HCT116 (cell line): ENCODE results near the gene ZNF423. TPM values are rescaled to one million over a fixed set of nuclear protein-coding genes. Genes with fewer than 3 reads are reported as not detected.

ENCODE experiments used
- ATAC-seq: fragments of 200-7000 bp; cut with Tn5 transposase; 2 replicates; pipeline ENCODE4 v1.9.1; 2020; ENCODE audit warnings: mild to moderate bottlenecking, moderate library complexity
- BruUV-seq: library from RNA; stranded (reverse); fragments of 400-500 nt; replicated peaks from 2 replicates; lab custom pipeline; 2021; lab: Mats Ljungman, UMichigan
- CTCF ChIA-PET: fragments of 300-600 bp; sonication (Branson Sonifier 250); formaldehyde crosslinking; loops from one replicate; lab custom pipeline; 2021; ENCODE audit warnings: antibody characterized with exemption; lab: Charles Lee
- POLR2A ChIA-PET: fragments of 300-600, 350-600 bp; sonication (Branson Sonifier 250); formaldehyde crosslinking; loops from one replicate; lab custom pipeline; 2021; ENCODE audit warnings: antibody characterized with exemption; lab: Charles Lee
- RAD21 ChIA-PET, 2 experiments: fragments of 300-600 bp; sonication (Branson Sonifier 250); formaldehyde crosslinking; loops; one replicate each; lab custom pipeline; 2023; ENCODE audit warnings: low total read pairs in 2 of 2; ENCODE audit not compliant: uncharacterized antibody in 2 of 2, unreplicated experiment in 2 of 2, low non-redundant PET in 1 of 2; lab: Charles Lee
- DNase-seq: peaks from one replicate; pipeline ENCODE4 v3.0.0-alpha.2; 2010; ENCODE audit warnings: low read depth, low spot score
- H2AFZ ChIP-seq: fragments of 200-600 bp; shearing (Covaris generic), sonication (generic); 2 replicates; pipeline ENCODE4 v1.6.1; 2017; ENCODE audit warnings: low read depth, mixed run types, mixed read lengths, antibody characterized with exemption, low read length; ENCODE audit not compliant: poor library complexity, severe bottlenecking
- H3K27ac ChIP-seq: 2 replicates; pipeline ENCODE4 v1.5.1; 2012; ENCODE audit warnings: low read depth, low read length
- H3K27me3 ChIP-seq: fragments of 200-600 bp; sonication (generic); 2 replicates; pipeline ENCODE4 v1.6.1; 2016; ENCODE audit warnings: mixed run types, low read length, mixed read lengths; ENCODE audit not compliant: insufficient read depth
- H3K36me3 ChIP-seq, 2 experiments: fragments of 200-500 bp in 1 of 2; fragments of 200-600 bp in 1 of 2; sonication (Bioruptor generic) in 1 of 2; sonication (generic) in 1 of 2; 2 replicates each; pipeline versions ENCODE4 v1.5.1 to v1.6.1; 2014 to 2016; ENCODE audit warnings: low read length in 2 of 2, inconsistent platforms in 1 of 2, mixed read lengths in 1 of 2, mixed run types in 1 of 2; ENCODE audit not compliant: insufficient read depth in 2 of 2, control insufficient read depth in 1 of 2
- H3K4me1 ChIP-seq, 2 experiments: fragments of 200-600 bp in 1 of 2; sonication (generic) in 1 of 2; 2 replicates each; pipeline versions ENCODE4 v1.5.1 to v1.6.1; 2012 to 2017; ENCODE audit warnings: low read length in 2 of 2, inconsistent platforms in 1 of 2, mild to moderate bottlenecking in 1 of 2, mixed read lengths in 1 of 2, mixed run types in 1 of 2, moderate library complexity in 1 of 2; ENCODE audit not compliant: insufficient read depth in 2 of 2, control insufficient read depth in 1 of 2
- H3K4me2 ChIP-seq: fragments of 200-600 bp; sonication (generic); 2 replicates; pipeline ENCODE4 v1.6.1; 2017; ENCODE audit warnings: mixed run types, low read length, mixed read lengths
- H3K4me3 ChIP-seq, 2 experiments: fragments of 200-600 bp in 1 of 2; sonication (generic) in 1 of 2; replicated peaks in 1 of 2; 2 replicates each; pipeline ENCODE4 v1.5.1; 2011 to 2016; ENCODE audit warnings: low read length in 2 of 2, control low read depth in 1 of 2, low read depth in 1 of 2, mild to moderate bottlenecking in 1 of 2, mixed read lengths in 1 of 2, mixed run types in 1 of 2
- H3K79me2 ChIP-seq: fragments of 200-600 bp; sonication (generic); 2 replicates; pipeline ENCODE4 v1.6.1; 2017; ENCODE audit warnings: mild to moderate bottlenecking, mixed run types, low read length, moderate library complexity, mixed read lengths; ENCODE audit not compliant: insufficient read depth
- H3K9ac ChIP-seq: fragments of 200-600 bp; sonication (generic); 2 replicates; pipeline ENCODE4 v1.6.1; 2016; ENCODE audit warnings: low read length, mixed read lengths
- H3K9me2 ChIP-seq: fragments of 200-600 bp; sonication (generic), shearing (Covaris generic); 2 replicates; pipeline ENCODE4 v1.6.1; 2017; ENCODE audit warnings: mixed run types, mild to moderate bottlenecking, moderate library complexity; ENCODE audit not compliant: insufficient read depth
- H3K9me3 ChIP-seq, 2 experiments: fragments of 200-500 bp in 1 of 2; fragments of 200-600 bp in 1 of 2; sonication (Bioruptor generic) in 1 of 2; sonication (generic) in 1 of 2; 2 replicates each; pipeline ENCODE4 v1.6.1; 2014 to 2017; ENCODE audit warnings: low read length in 2 of 2, mixed read lengths in 2 of 2, inconsistent platforms in 1 of 2, low read depth in 1 of 2, mild to moderate bottlenecking in 1 of 2, mixed run types in 1 of 2, moderate library complexity in 1 of 2; ENCODE audit not compliant: control insufficient read depth in 1 of 2, insufficient read depth in 1 of 2
- H4K20me1 ChIP-seq: fragments of 200-600 bp; sonication (generic), shearing (Covaris generic); 2 replicates; pipeline ENCODE4 v1.6.1; 2017; ENCODE audit warnings: mixed run types, mild to moderate bottlenecking, moderate library complexity; ENCODE audit not compliant: insufficient read depth
- CBX3 ChIP-seq: IDR thresholded peaks from 2 replicates; pipeline ENCODE4 v1.6.1; 2012; ENCODE audit warnings: low read depth
- CEBPB ChIP-seq: IDR thresholded peaks from 2 replicates; pipeline ENCODE4 v1.6.1; 2012; ENCODE audit warnings: low read depth
- EGR1 ChIP-seq: IDR thresholded peaks from 2 replicates; pipeline ENCODE4 v1.6.1; 2012; ENCODE audit warnings: low read depth
- ELF1 ChIP-seq: IDR thresholded peaks from 2 replicates; pipeline ENCODE4 v1.6.1; 2012; ENCODE audit warnings: low read depth, borderline replicate concordance
- EZH2 ChIP-seq: fragments of 200-600 bp; sonication (generic); IDR thresholded peaks from 2 replicates; pipeline ENCODE4 v1.6.1; 2017; ENCODE audit warnings: antibody characterized with exemption, mixed run types
- EZH2phosphoT487 ChIP-seq: fragments of 200-600 bp; IDR thresholded peaks from 2 replicates; pipeline ENCODE4 v1.6.1; 2018; ENCODE audit warnings: antibody characterized with exemption, borderline replicate concordance
- JUND ChIP-seq: IDR thresholded peaks from 2 replicates; pipeline ENCODE4 v1.6.1; 2012
- POLR2AphosphoS5 ChIP-seq: IDR thresholded peaks from 2 replicates; pipeline ENCODE4 v1.6.1; 2011; ENCODE audit warnings: mild to moderate bottlenecking, low read depth, low read length, moderate library complexity
- REST ChIP-seq: IDR thresholded peaks from 2 replicates; pipeline ENCODE4 v1.6.1; 2012; ENCODE audit warnings: low read depth
- SP1 ChIP-seq: IDR thresholded peaks from 2 replicates; pipeline ENCODE4 v1.6.1; 2012; ENCODE audit warnings: low read depth
- TCF7L2 ChIP-seq: IDR thresholded peaks from 2 replicates; pipeline ENCODE4 v1.7.0; 2011; ENCODE audit warnings: borderline replicate concordance, inconsistent platforms; ENCODE audit not compliant: insufficient read depth, insufficient read length; ENCODE audit errors: extremely low read depth
- YY1 ChIP-seq: IDR thresholded peaks from 2 replicates; pipeline ENCODE4 v1.6.1; 2011; ENCODE audit warnings: low read length, low read depth, moderate library complexity, mild to moderate bottlenecking; ENCODE audit not compliant: insufficient replicate concordance; ENCODE audit errors: extremely low read depth
- ZNF274 ChIP-seq: fragments of 200-500 bp; sonication (Bioruptor generic); IDR thresholded peaks from 2 replicates; pipeline ENCODE4 v1.6.1; 2014; ENCODE audit warnings: mild to moderate bottlenecking, low read depth, low read length, inconsistent platforms
- intact Hi-C: fragments of 100-400 bp; cut with micrococcal nuclease; formaldehyde crosslinking; loops from 2 replicates; pipeline ENCODE4 v1.10.0; 2022
- total RNA-seq: library from RNA; stranded (reverse); gene quantifications from one replicate; pipeline ENCODE4 v1.2.1, GENCODE V29; 2021; ENCODE audit not compliant: unreplicated experiment
- TF ChIP-seq, protein P1 (sequence below): IDR thresholded peaks from 2 replicates; pipeline ENCODE4 v1.6.1; 2012
- TF ChIP-seq, protein P2 (sequence below): IDR thresholded peaks from 2 replicates; pipeline ENCODE4 v1.6.1; 2011; ENCODE audit warnings: mild to moderate bottlenecking, low read length, moderate library complexity; ENCODE audit not compliant: insufficient replicate concordance; ENCODE audit errors: extremely low read depth

The ZNF423 gene
- total RNA-seq, 1 experiment from 2014 or later: 0.22 TPM

- RAD21 ChIA-PET: no interaction called here
- no peak for TF ChIP-seq JUND
- TF ChIP-seq SP1: no peak
- TF ChIP-seq, protein P1, sequence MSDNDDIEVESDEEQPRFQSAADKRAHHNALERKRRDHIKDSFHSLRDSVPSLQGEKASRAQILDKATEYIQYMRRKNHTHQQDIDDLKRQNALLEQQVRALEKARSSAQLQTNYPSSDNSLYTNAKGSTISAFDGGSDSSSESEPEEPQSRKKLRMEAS: no peak
- no peak for TF ChIP-seq CEBPB
- TF ChIP-seq EZH2: no peak
- TF ChIP-seq, all 23 proteins: peak for 0
- Histone ChIP-seq H3K36me3 (no peaks in the 10 kb centered on the region), H3K9ac (no peak overlapping the region), H3K4me2 (no peak overlapping the region), H3K27me3 (0 out of 2 replicates have a peak, but pooled peaks cover 5% of the 10 kb centered on the region), H3K79me2 (no peaks in the 10 kb centered on the region), H3K9me3 (no peaks in the 10 kb centered on the region), H3K27ac (no peak overlapping the region), H3K4me1 (no peaks in the 10 kb centered on the region), H2AFZ (no peak overlapping the region), H3K9me2 (no peaks in the 10 kb centered on the region), H3K4me3 (no peak overlapping the region), H4K20me1 (no peaks in the 10 kb centered on the region)
- BruUV-seq: no TSS peak
- CTCF ChIA-PET: interaction anchor here (0.7 kb wide), 1 partner anchor 1822 kb away, joined by 3 read pairs; no protein-coding TSS in a partner anchor
- POLR2A ChIA-PET: interaction anchor here (0.8 kb wide), 1 partner anchor 134 kb away, joined by 3 read pairs; no protein-coding TSS in a partner anchor
- ATAC-seq (no peak), DNase-seq (no peak)
- intact Hi-C loops: no loop called here
Observed at GRCh38 chr16:49463529-49463928, 392.4 kb downstream of the ZNF423 start.

GRCh38 chr16:49462989-49463371, 392.9 kb downstream of the ZNF423 start:
- Histone ChIP-seq H3K9ac (no peak overlapping the region), H3K27me3 (0 out of 2 replicates have a peak, but pooled peaks cover 5% of the 10 kb centered on the region), H3K4me2 (no peak overlapping the region), H3K9me2 (no peaks in the 10 kb centered on the region), H3K9me3 (no peaks in the 10 kb centered on the region), H3K4me3 (no peak overlapping the region), H3K4me1 (no peaks in the 10 kb centered on the region), H3K36me3 (no peaks in the 10 kb centered on the region), H3K79me2 (no peaks in the 10 kb centered on the region), H2AFZ (no peak overlapping the region), H4K20me1 (no peaks in the 10 kb centered on the region), H3K27ac (no peak overlapping the region)
- DNase-seq (no peak), ATAC-seq (no peak)
- ChIA-PET POLR2A (no interaction called here), CTCF (interaction anchor here (1.0 kb wide), 1 partner anchor 459 kb away, joined by 3 read pairs; no protein-coding TSS in a partner anchor), RAD21 (no interaction called here)
- no TSS peak for BruUV-seq
- intact Hi-C loops: no loop called here
- TF ChIP-seq YY1 (no peak), JUND (no peak), EZH2 (no peak), REST (no peak), ZNF274 (no peak), POLR2AphosphoS5 (no peak), CEBPB (no peak), CBX3 (no peak), ELF1 (no peak), TCF7L2 (no peak), EZH2phosphoT487 (no peak), EGR1 (no peak)
- TF ChIP-seq, protein P2, sequence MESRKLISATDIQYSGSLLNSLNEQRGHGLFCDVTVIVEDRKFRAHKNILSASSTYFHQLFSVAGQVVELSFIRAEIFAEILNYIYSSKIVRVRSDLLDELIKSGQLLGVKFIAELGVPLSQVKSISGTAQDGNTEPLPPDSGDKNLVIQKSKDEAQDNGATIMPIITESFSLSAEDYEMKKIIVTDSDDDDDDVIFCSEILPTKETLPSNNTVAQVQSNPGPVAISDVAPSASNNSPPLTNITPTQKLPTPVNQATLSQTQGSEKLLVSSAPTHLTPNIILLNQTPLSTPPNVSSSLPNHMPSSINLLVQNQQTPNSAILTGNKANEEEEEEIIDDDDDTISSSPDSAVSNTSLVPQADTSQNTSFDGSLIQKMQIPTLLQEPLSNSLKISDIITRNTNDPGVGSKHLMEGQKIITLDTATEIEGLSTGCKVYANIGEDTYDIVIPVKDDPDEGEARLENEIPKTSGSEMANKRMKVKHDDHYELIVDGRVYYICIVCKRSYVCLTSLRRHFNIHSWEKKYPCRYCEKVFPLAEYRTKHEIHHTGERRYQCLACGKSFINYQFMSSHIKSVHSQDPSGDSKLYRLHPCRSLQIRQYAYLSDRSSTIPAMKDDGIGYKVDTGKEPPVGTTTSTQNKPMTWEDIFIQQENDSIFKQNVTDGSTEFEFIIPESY: no peak
